Heart left ventricle (tissue), 16 donors: ENCODE results near the gene PNRC1. TPM values are rescaled to one million over a fixed set of nuclear protein-coding genes. Genes with fewer than 3 reads are reported as not detected.
A peak's percentile ranks its signal among the peaks of the same experiment; 100 is the strongest.

Experiments
- ATAC-seq, 4 donors: fragments of 200-7000 bp; cut with Tn5 transposase; one replicate each; pipeline ENCODE4 v1.9.1; 2020 to 2022; ENCODE audit warnings: moderate library complexity in 4 of 4, mild to moderate bottlenecking in 3 of 4, moderate number of reproducible peaks in 1 of 4
- DNase-seq, 5 donors: peaks; one replicate each; pipeline ENCODE4 v3.0.0-alpha.2; 2020
- H3K27ac ChIP-seq, 12 donors: fragments of 200-600 bp; sonication (generic) in 4 of 12; one replicate each; pipeline versions ENCODE4 v1.5.0 to v1.8.0; 2016 to 2022; ENCODE audit warnings: mild to moderate bottlenecking in 2 of 12
- H3K27me3 ChIP-seq, 9 donors: fragments of 200-600 bp; sonication (generic) in 2 of 9; one replicate each; pipeline versions ENCODE4 v1.5.1 to v1.8.0; 2016 to 2022; ENCODE audit warnings: mild to moderate bottlenecking in 3 of 9
- H3K36me3 ChIP-seq, 9 donors: fragments of 200-600 bp; sonication (generic) in 2 of 9; one replicate each; pipeline versions ENCODE4 v1.5.0 to v1.8.0; 2018 to 2022; ENCODE audit warnings: mild to moderate bottlenecking in 2 of 9
- H3K4me1 ChIP-seq, 12 donors: fragments of 200-600 bp; sonication (generic) in 4 of 12; one replicate each; pipeline versions ENCODE4 v1.5.0 to v1.8.0; 2016 to 2022; ENCODE audit warnings: mild to moderate bottlenecking in 3 of 12
- H3K4me3 ChIP-seq, 12 donors: fragments of 200-600 bp; sonication (generic) in 4 of 12; one replicate each; pipeline versions ENCODE4 v1.5.0 to v1.8.0; 2017 to 2022; ENCODE audit warnings: mild to moderate bottlenecking in 9 of 12, moderate library complexity in 4 of 12
- H3K9me3 ChIP-seq, 12 donors: fragments of 200-600 bp; sonication (generic) in 4 of 12; one replicate each; pipeline versions ENCODE4 v1.5.0 to v1.8.0; 2016 to 2022; ENCODE audit warnings: mild to moderate bottlenecking in 1 of 12
- CTCF ChIP-seq, 12 donors: fragments of 200-600 bp; sonication (generic) in 4 of 12; IDR thresholded peaks; one replicate each; pipeline versions ENCODE4 v1.5.0 to v1.8.0; 2018 to 2022; ENCODE audit warnings: antibody characterized with exemption in 12 of 12, mild to moderate bottlenecking in 5 of 12
- POLR2A ChIP-seq, 2 donors: fragments of 450-650 bp; IDR thresholded peaks; one replicate each; pipeline ENCODE4 v1.6.1; 2017; ENCODE audit warnings: antibody characterized with exemption in 2 of 2, mild to moderate bottlenecking in 2 of 2, moderate library complexity in 2 of 2
- WGBS, 4 donors: extraction: QIAGEN DNeasy Blood & Tissue Kit in 2 of 4; methylation state at CpG; one replicate each; pipeline versions ENCODE4 v1.1.5 to v1.1.7; 2013 to 2018; 5-methylcytosine and 5-hydroxymethylcytosine counted together
- intact Hi-C, 10 donors: fragments of 100-400 bp; cut with DNase I; formaldehyde crosslinking; loops; one replicate each; pipeline versions ENCODE4 v1.11.1 to v1.14.2; 2022
- polyA plus RNA-seq, 2 donors: library from polyadenylated mRNA; stranded (reverse); fragments of 200-250 nt; gene quantifications; one replicate each; pipeline ENCODE4 v1.2.3, GENCODE V29; 2013
- total RNA-seq, 9 donors: library from RNA; depleted of rRNA in 2 of 9; stranded (reverse); fragments of >200 nt in 2 of 9; fragmentation: NEBNext Ultra II Directional in 3 of 9; extraction: Animal tissue kit (Norgen Biotek cat#: 25700) in 3 of 9; gene quantifications; one replicate each; pipeline versions ENCODE4 v1.1.0 to v1.2.4, GENCODE V29; 2016 to 2023
- donor health status: ischemic (EF 13 %, LVEDD 7.1; RV severe dilation, severe dysfunction).
- donor health status: healthy with polysubstance abuse.
- donor health status: DM: no; HTN: yes; CAD: no.
- donor health status: DM: no; HTN: no; CAD: no.
- donor health status: ischemic (EF 25% LVEDD 6.9; RV normal size, moderate dysfunction).
- donor health status: ischemic (EF 25% LVEDD 5.7; RV mildly dilated, moderate dysfunction).
- donor health status: healthy.
- donor health status: DM: yes; HTN: yes; CAD: no.
- donor health status: ischemic (EF 35%, LVEDD 5.7; RV mildly dilated, moderate dysfunction).
- donor health status: nonischemic (EF 11% LVEDD 7.7; RV severe dilation, severe dysfunction).
- donor health status: DM: yes; HTN: yes; CAD: no.
- donor health status: PGD.
- donor health status: ischemic (EF 29% LVEDD 5.4; RV normal size, mild dysfunction).
- donor health status: nonischemic (EF 23%, LVEDD 6.1; RV moderate dilation, normal function).

PNRC1 gene
- total and polyA plus RNA-seq, 11 donors: 46.1 to 280 (median 183) TPM

DNA sequence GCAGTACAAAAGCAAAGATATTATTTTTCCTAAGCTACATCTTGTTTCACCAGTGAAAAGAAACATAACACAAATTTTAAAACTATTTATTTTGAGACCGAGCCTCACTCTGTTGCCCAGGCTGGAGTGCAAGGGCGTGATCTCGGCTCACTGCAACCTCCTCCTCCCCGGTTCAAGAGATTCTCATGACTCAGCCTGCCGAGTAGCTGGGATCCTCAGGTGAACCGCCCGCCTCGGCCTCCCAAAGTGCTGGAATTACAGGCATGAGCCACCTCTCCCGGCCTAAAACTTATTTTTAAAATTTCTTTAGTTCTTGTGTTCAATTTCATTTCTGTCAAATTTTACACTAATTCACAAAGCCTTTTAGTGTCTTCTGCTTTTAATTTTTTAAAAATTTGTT lies 31.4 kb downstream of the PNRC1 start:
- no peak for ATAC-seq
- H3K36me3 ChIP-seq: peaks cover 0 to 1% (median 0%) of the 10 kb centered on the region in 9 donors
- intact Hi-C loops: loop anchor here in 3 of 10 donors (10.0 kb wide), 1 partner anchor 127 kb away; no protein-coding TSS in a partner anchor

DNA sequence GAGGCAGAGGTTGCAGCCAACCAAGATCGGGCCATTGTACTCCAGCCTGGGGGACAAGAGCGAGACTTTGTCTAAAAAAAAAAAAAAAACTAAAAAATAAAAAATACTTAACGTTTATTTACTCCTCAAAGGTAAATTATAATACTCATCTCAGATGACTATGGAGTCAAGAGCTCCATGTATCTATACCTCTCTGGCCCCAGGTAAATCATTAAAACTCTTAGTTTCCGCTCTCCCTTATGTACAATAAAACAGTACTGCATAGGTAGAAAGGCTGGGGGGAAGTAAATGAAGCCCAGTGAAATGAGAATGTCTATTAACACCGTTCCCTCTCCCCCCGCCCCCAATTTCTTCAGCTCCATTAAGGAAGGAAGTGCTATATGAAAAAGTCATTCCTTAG lies 36.2 kb downstream of the PNRC1 start:
- Histone ChIP-seq H3K27ac (no peak overlapping the region), H3K9me3 (no peaks in the 10 kb centered on the region), H3K4me1 (peaks cover 0 to 14% (median 6%) of the 10 kb centered on the region in 12 donors), H3K36me3 (no peaks in the 10 kb centered on the region), H3K27me3 (no peaks in the 10 kb centered on the region), H3K4me3 (peak overlapping the region in 7 of 12 donors; percentile 64 to 89 (median 73))
- TF ChIP-seq POLR2A (IDR thresholded peaks at IDR 0.05) (no peak), CTCF (IDR thresholded peaks at IDR 0.05) (no peak)
- 73 to 75% (median 75%) methylated on average over 6 of the region's 6 CpGs for WGBS, 4 donors
- no peak for ATAC-seq
- intact Hi-C loops: loop anchor here in 4 of 10 donors (5.0 to 10.0 kb wide), 3 partner anchors 126 to 134 kb away; no protein-coding TSS in a partner anchor
- DNase-seq: no peak

More for the DNA sequence above, 31.4 kb downstream of the PNRC1 start:
- H3K4me1 ChIP-seq: peaks cover 0 to 7% (median 2%) of the 10 kb centered on the region in 12 donors
- no peak overlapping the region for H3K4me3 ChIP-seq
- 93 to 97% (median 94%) methylated on average over 9 of the region's 9 CpGs for WGBS, 4 donors
- DNase-seq: no peak
- no peaks in the 10 kb centered on the region for H3K9me3 ChIP-seq
- TF ChIP-seq POLR2A (IDR thresholded peaks at IDR 0.05) (no peak), CTCF (IDR thresholded peaks at IDR 0.05) (no peak)
- no peaks in the 10 kb centered on the region for H3K27me3 ChIP-seq
- no peak overlapping the region for H3K27ac ChIP-seq

DNA sequence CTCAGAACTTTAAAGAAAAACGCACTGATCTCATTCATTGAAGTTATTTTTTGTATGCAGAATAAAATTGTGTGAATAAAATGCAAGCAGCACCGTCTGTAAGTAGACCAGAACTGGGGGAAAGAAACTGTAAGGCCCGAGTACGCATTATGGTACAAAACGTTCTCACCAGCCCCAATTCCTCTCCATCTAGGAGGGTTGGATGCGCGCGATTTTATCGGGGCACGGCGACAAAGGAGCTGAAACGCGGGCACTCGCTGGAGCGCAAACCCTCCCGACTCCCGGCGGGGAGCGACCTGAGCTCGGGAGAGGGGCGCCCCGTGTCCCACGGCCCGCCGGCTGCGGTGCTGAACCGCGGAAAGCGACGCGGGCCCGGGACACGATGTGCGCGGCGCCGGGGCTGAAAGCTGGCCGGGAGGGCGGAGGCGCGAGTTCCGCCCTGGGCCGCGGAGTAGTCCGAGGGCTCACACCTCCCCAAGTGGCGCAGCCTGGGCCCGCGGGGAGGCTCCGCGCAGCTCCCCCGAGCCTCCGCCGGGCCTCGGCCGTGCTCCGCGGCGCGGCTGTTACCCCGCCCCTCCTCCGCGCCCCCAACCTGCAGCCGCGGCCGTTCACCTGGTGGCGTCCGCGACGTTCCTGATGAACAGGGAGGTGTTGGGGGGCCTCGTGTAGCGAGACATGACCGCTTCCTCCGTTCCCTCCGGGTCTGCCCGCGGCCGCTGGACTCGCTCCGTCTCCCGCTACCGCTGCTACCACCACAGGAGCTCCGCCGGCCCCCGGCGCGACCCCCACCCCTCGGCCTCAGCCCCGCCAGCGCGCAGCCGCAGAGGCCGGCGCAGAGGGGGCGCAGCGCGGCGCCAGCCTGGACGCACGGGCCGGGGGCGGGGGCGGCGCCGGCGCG lies 36.9 kb downstream of the PNRC1 start, which contains the start of gene SRSF12:
Gene SRSF12 (minus strand): TSS at position 861 of the 898 bp plus-strand sequence. CDS start 184 bp downstream, at position 677.
- peak; percentile 20 to 74 (median 36) for DNase-seq
- no peaks in the 10 kb centered on the region for H3K9me3 ChIP-seq
- H3K4me1 ChIP-seq: peaks cover 0 to 14% (median 6%) of the 10 kb centered on the region in 12 donors
- no peaks in the 10 kb centered on the region for H3K36me3 ChIP-seq
- peak within 1 kb of the TSS in 4 of 12 donors; percentile 9 to 61 (median 29) for H3K27ac ChIP-seq
- peak within 1 kb of the TSS; percentile 63 to 89 (median 74) for H3K4me3 ChIP-seq
- H3K27me3 ChIP-seq: no peaks in the 10 kb centered on the region
- intact Hi-C loops: loop anchor here in 4 of 10 donors (5.0 to 10.0 kb wide), 3 partner anchors 125 to 135 kb away; no protein-coding TSS in a partner anchor
- peak; percentile 38 to 92 (median 87) for ATAC-seq
- TF ChIP-seq POLR2A (IDR thresholded peaks at IDR 0.05): no peak
- no peak for TF ChIP-seq CTCF (IDR thresholded peaks at IDR 0.05)
- 0 to 1% (median 1%) methylated on average over 19 to 106 of the region's 106 CpGs for WGBS, 4 donors

- H3K27me3 ChIP-seq: no peaks in the 10 kb centered on the region
- DNase-seq: no peak
- no peak overlapping the region for H3K4me3 ChIP-seq
- no peak for TF ChIP-seq POLR2A (IDR thresholded peaks at IDR 0.05)
- no peak for TF ChIP-seq CTCF (IDR thresholded peaks at IDR 0.05)
- WGBS, 4 donors: 81 to 91% (median 86%) methylated on average over 8 of the region's 8 CpGs
- H3K36me3 ChIP-seq: no peaks in the 10 kb centered on the region
- no peaks in the 10 kb centered on the region for H3K9me3 ChIP-seq
- peak overlapping the region in 1 of 12 donors; percentile 61 for H3K27ac ChIP-seq
- H3K4me1 ChIP-seq: peaks cover 0 to 14% (median 6%) of the 10 kb centered on the region in 12 donors
- no peak for ATAC-seq
- intact Hi-C loops: loop anchor here in 4 of 10 donors (5.0 to 10.0 kb wide), 3 partner anchors 123 to 137 kb away; no protein-coding TSS in a partner anchor
Observed at GRCh38 chr6:89118931-89119330, 38.4 kb downstream of the PNRC1 start.
